NT2/D1 (cell line): Measurements from ENCODE around the gene TYRO3.

ENCODE experiments used
- DNase-seq: peaks from one replicate; pipeline ENCODE4 v3.0.0-alpha.2; 2011; ENCODE audit warnings: low read depth, low spot score
- H3K27me3 ChIP-seq: 2 replicates; pipeline ENCODE4 v1.6.0; 2011; ENCODE audit warnings: mild to moderate bottlenecking; ENCODE audit not compliant: insufficient read length, insufficient read depth
- H3K36me3 ChIP-seq: 2 replicates; pipeline ENCODE4 v1.6.1; 2011; ENCODE audit warnings: mild to moderate bottlenecking, low read length, mixed read lengths; ENCODE audit not compliant: insufficient read depth, insufficient read length
- H3K4me1 ChIP-seq: 2 replicates; pipeline ENCODE4 v1.5.1; 2011; ENCODE audit not compliant: insufficient read depth, insufficient read length
- H3K4me3 ChIP-seq: 2 replicates; pipeline ENCODE4 v1.5.1; 2011; ENCODE audit warnings: low read depth; ENCODE audit not compliant: insufficient read length
- H3K9ac ChIP-seq: 2 replicates; pipeline ENCODE4 v1.6.0; 2011; ENCODE audit warnings: low read depth; ENCODE audit not compliant: insufficient read length
- H3K9me3 ChIP-seq: 2 replicates; pipeline ENCODE4 v1.5.1; 2011; ENCODE audit warnings: mild to moderate bottlenecking, low read length; ENCODE audit not compliant: insufficient read depth
- SUZ12 ChIP-seq: IDR thresholded peaks from 2 replicates; pipeline ENCODE4 v1.6.1; 2011; ENCODE audit not compliant: insufficient read length, insufficient read depth; ENCODE audit errors: extremely low read depth
- YY1 ChIP-seq: IDR thresholded peaks from 2 replicates; pipeline ENCODE4 v1.6.1; 2011; ENCODE audit not compliant: insufficient read length, insufficient read depth
- ZNF274 ChIP-seq: IDR thresholded peaks from 2 replicates; pipeline ENCODE4 v1.6.1; 2011; ENCODE audit warnings: mild to moderate bottlenecking, low read depth, low read length

TYRO3 gene

DNA sequence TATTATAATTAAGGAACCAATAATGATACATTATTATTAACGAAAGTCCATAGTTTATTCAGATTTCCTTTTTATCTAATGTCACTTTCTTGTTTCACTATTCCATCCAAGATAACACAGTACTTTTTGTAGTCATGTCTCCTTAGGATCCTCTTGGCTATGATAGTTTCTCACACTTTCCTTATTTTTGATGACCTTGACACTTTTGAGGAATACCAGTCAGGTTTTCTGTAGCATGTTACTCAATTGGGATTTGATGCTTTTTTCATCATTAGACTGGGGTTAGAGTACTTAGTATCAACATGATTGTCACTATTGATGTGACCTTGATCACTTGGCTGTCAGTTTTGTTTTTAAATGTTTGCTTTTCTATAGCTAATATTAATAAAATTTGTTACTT is 68.2 kb downstream of the TYRO3 start:
- no peaks in the 10 kb centered on the region for H3K27me3 ChIP-seq
- DNase-seq, result no peak
- H3K4me3 ChIP-seq, result no peak overlapping the region
- H3K9me3 ChIP-seq, result no peaks in the 10 kb centered on the region
- H3K4me1 ChIP-seq, result peaks cover 1% of the 10 kb centered on the region
- no peak for TF ChIP-seq YY1
- no peak for TF ChIP-seq SUZ12
- H3K9ac ChIP-seq, result no peak overlapping the region
- H3K36me3 ChIP-seq, result no peaks in the 10 kb centered on the region

- no peak for DNase-seq
- no peaks in the 10 kb centered on the region for H3K9me3 ChIP-seq
- H3K4me1 ChIP-seq, result peaks cover 5% of the 10 kb centered on the region
- no peaks in the 10 kb centered on the region for H3K36me3 ChIP-seq
- H3K4me3 ChIP-seq, result no peak overlapping the region
- no peak overlapping the region for H3K9ac ChIP-seq
- TF ChIP-seq YY1 (no peak), ZNF274 (no peak), SUZ12 (no peak)
- no peaks in the 10 kb centered on the region for H3K27me3 ChIP-seq
Observed at GRCh38 chr15:41629463-41629862, 70.5 kb downstream of the TYRO3 start.

DNA sequence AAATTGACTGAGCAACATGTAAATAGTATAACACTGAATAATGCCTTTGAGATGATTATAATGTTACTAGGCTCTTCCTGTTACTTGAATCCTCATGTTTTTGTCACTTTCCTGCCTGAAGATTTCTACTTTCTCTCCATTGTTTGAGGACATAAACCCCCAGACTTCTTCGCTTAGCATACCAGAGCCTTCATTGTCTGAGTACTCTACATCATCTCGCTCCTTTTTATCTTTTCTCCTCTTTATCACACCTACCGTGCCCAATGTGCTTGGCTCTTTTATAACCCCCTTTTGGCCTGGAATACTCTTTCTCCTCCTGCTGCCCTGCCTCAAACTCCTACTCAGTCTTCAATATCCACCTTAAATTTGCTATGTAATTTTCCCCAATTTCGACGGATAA is 70.9 kb downstream of the TYRO3 start:
- Histone ChIP-seq H3K4me1 (peaks cover 5% of the 10 kb centered on the region), H3K9ac (no peak overlapping the region), H3K27me3 (no peaks in the 10 kb centered on the region), H3K36me3 (no peaks in the 10 kb centered on the region), H3K9me3 (no peaks in the 10 kb centered on the region), H3K4me3 (no peak overlapping the region)
- no peak for TF ChIP-seq ZNF274
- TF ChIP-seq YY1, result no peak
- TF ChIP-seq SUZ12, result no peak
- no peak for DNase-seq

- Histone ChIP-seq H3K9ac (no peak overlapping the region), H3K27me3 (no peaks in the 10 kb centered on the region), H3K4me1 (peaks cover 5% of the 10 kb centered on the region), H3K4me3 (no peak overlapping the region), H3K9me3 (no peaks in the 10 kb centered on the region), H3K36me3 (no peaks in the 10 kb centered on the region)
- no peak for DNase-seq
- TF ChIP-seq SUZ12 (no peak), ZNF274 (no peak), YY1 (no peak)
Observed at GRCh38 chr15:41630616-41631217, 71.7 kb downstream of the TYRO3 start.

DNA sequence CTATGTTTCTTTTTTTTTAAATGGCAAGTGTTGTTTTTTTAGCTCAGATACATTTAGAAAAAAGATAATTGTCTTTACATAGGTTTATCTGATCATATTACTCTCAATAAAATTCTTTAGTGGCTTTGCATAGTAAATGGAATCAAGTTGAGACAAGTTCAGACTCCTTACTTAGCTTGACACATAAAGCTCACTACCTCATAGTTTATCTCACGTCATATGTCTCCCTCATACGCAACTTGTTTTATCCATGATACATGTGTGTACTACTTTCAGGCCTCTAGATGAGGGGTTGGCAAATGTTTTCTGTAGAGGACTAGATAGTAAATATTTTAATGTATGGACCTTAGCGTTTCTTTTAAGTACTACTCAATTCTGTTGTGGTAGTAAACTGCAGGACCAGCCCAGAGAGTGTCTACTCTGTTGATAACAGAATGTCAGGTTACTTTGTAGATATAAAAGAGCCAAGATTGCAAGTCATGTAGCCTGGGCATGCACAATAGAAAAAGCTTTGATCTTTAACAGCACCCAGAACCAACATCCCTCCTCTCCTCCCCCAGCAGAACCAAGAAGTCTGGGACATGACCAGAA is 73.0 kb downstream of the TYRO3 start:
- no peak overlapping the region for H3K9ac ChIP-seq
- no peak overlapping the region for H3K4me3 ChIP-seq
- no peaks in the 10 kb centered on the region for H3K9me3 ChIP-seq
- peaks cover 5% of the 10 kb centered on the region for H3K4me1 ChIP-seq
- no peaks in the 10 kb centered on the region for H3K27me3 ChIP-seq
- H3K36me3 ChIP-seq, result no peaks in the 10 kb centered on the region
- TF ChIP-seq YY1 (no peak), SUZ12 (no peak), ZNF274 (no peak)
- no peak for DNase-seq
